Keratinocyte (primary cell): ENCODE results near the gene OR8H1. TPM values are rescaled to one million over a fixed set of nuclear protein-coding genes. Genes with fewer than 3 reads are reported as not detected.

Source experiments
- DNase-seq: peaks from one replicate; pipeline ENCODE4 v3.0.0-alpha.2; 2011; ENCODE audit warnings: low read depth, missing footprints, low spot score
- FAIRE-seq: peaks from 2 replicates; lab custom pipeline; 2011; peaks lifted over from hg19 to GRCh38; lab: Jason Lieb, UNC
- H2AFZ ChIP-seq: 2 replicates; pipeline ENCODE4 v1.6.0; 2012; ENCODE audit warnings: low read length, control low read depth, inconsistent platforms; ENCODE audit not compliant: control insufficient read depth
- H3K27ac ChIP-seq: 2 replicates; pipeline ENCODE4 v1.5.1; 2011; ENCODE audit warnings: low read length; ENCODE audit not compliant: control insufficient read depth, insufficient read depth
- H3K27me3 ChIP-seq: 3 replicates; pipeline ENCODE4 v1.6.0; 2011; ENCODE audit warnings: low read length; ENCODE audit not compliant: control insufficient read depth, insufficient read depth; ENCODE audit errors: extremely low read depth
- H3K36me3 ChIP-seq, 2 experiments: 2 replicates in 1 of 2; 3 replicates in 1 of 2; pipeline ENCODE4 v1.5.1; 2011; ENCODE audit warnings: low read length in 2 of 2, mild to moderate bottlenecking in 1 of 2; ENCODE audit not compliant: control insufficient read depth in 2 of 2, insufficient read depth in 2 of 2; ENCODE audit errors: extremely low read depth in 1 of 2
- H3K4me1 ChIP-seq: 3 replicates; pipeline ENCODE4 v1.5.1; 2011; ENCODE audit warnings: low read length; ENCODE audit not compliant: control insufficient read depth, insufficient read depth; ENCODE audit errors: extremely low read depth
- H3K4me2 ChIP-seq: 3 replicates; pipeline ENCODE4 v1.6.0; 2011; ENCODE audit warnings: low read depth, low read length; ENCODE audit not compliant: control insufficient read depth, insufficient read depth; ENCODE audit errors: extremely low read depth
- H3K4me3 ChIP-seq, 3 experiments: fragments of 200-600 bp in 1 of 3; sonication (generic) in 1 of 3; 2 replicates in 2 of 3; 3 replicates in 1 of 3; pipeline ENCODE4 v1.5.1; 2011 to 2016; ENCODE audit warnings: low read length in 3 of 3, mild to moderate bottlenecking in 3 of 3, control low read depth in 2 of 3, inconsistent platforms in 1 of 3, low read depth in 1 of 3, mixed read lengths in 1 of 3, mixed run types in 1 of 3, moderate library complexity in 1 of 3; ENCODE audit not compliant: control insufficient read depth in 2 of 3, insufficient read depth in 2 of 3; ENCODE audit errors: extremely low read depth in 1 of 3
- H3K79me2 ChIP-seq: 2 replicates; pipeline ENCODE4 v1.6.0; 2012; ENCODE audit warnings: low read length; ENCODE audit not compliant: control insufficient read depth, insufficient read depth
- H3K9ac ChIP-seq: 3 replicates; pipeline ENCODE4 v1.6.0; 2011; ENCODE audit warnings: low read length; ENCODE audit not compliant: control insufficient read depth, insufficient read depth; ENCODE audit errors: extremely low read depth
- H3K9me1 ChIP-seq: 3 replicates; pipeline ENCODE4 v1.6.0; 2011; ENCODE audit warnings: low read length; ENCODE audit not compliant: control insufficient read depth, insufficient read depth; ENCODE audit errors: extremely low read depth
- H3K9me3 ChIP-seq: 2 replicates; pipeline ENCODE4 v1.5.1; 2012; ENCODE audit warnings: low read depth, low read length; ENCODE audit not compliant: control insufficient read depth
- H4K20me1 ChIP-seq: 3 replicates; pipeline ENCODE4 v1.6.0; 2011; ENCODE audit warnings: low read length; ENCODE audit not compliant: control insufficient read depth, insufficient read depth; ENCODE audit errors: extremely low read depth
- CTCF ChIP-seq, 3 experiments: IDR thresholded peaks in 1 of 3; conservative IDR thresholded peaks in 1 of 3; optimal IDR thresholded peaks in 1 of 3; 2 replicates in 2 of 3; 3 replicates in 1 of 3; pipeline versions ENCODE3 to v1.5.1; 2011; ENCODE audit warnings: low read length in 3 of 3, mild to moderate bottlenecking in 3 of 3, moderate library complexity in 2 of 3, control low read depth in 1 of 3, inconsistent platforms in 1 of 3; ENCODE audit not compliant: insufficient read depth in 2 of 3; ENCODE audit errors: extremely low read depth in 1 of 3
- EZH2 ChIP-seq: IDR thresholded peaks from one replicate; pipeline ENCODE4 v1.6.1; 2012; ENCODE audit warnings: inconsistent platforms, mild to moderate bottlenecking, low read length, moderate library complexity
- dilution Hi-C: fragments of 300-500 bp; cut with MboI; formaldehyde crosslinking; loops from one replicate; pipeline ENCODE4 v1.7.0; 2020; ENCODE audit warnings: low sequenced_read_pairs; ENCODE audit not compliant: extremely low pct_ligation_motif_present
- polyA plus RNA-seq, 5 experiments: library from polyadenylated mRNA; depleted of rRNA in 3 of 5; stranded (reverse) in 3 of 5; stranded (forward) in 1 of 5; unstranded in 1 of 5; fragments of >200 nt; gene quantifications; 1 replicate in 1 of 5; 2 replicates in 3 of 5; 3 replicates in 1 of 5; pipeline versions ENCODE4 v1.2.1 to v1.2.3, GENCODE V29; 2011 to 2012; ENCODE audit warnings: missing spikeins in 2 of 5, low read depth in 1 of 5, low replicate concordance in 1 of 5

OR8H1 gene
- polyA plus RNA-seq, 1 donor (not counting 4 experiments of a cell fraction or from before 2014, with no cell fraction given) = not detected

GRCh38 chr11:56296898-56297297 is 4.8 kb upstream of the OR8H1 start:
- H3K79me2 ChIP-seq = no peaks in the 10 kb centered on the region
- no peaks in the 10 kb centered on the region for H3K4me1 ChIP-seq
- no peak for DNase-seq
- no peak for TF ChIP-seq CTCF (optimal IDR thresholded peaks at IDR 0.05 in 1 of 3, IDR thresholded peaks at IDR 0.05 in 1 of 3, conservative IDR thresholded peaks at IDR 0.05 in 1 of 3; ENCODE audit: extremely low read depth in 1 of 3, insufficient read depth in 2 of 3, low read length in 3 of 3)
- no peaks in the 10 kb centered on the region for H3K36me3 ChIP-seq
- H3K9me1 ChIP-seq = no peaks in the 10 kb centered on the region
- no peaks in the 10 kb centered on the region for H3K27me3 ChIP-seq
- H2AFZ ChIP-seq = no peak overlapping the region
- H3K9me3 ChIP-seq = no peaks in the 10 kb centered on the region
- no peak overlapping the region for H3K4me2 ChIP-seq
- no peak overlapping the region for H3K27ac ChIP-seq
- H4K20me1 ChIP-seq = no peaks in the 10 kb centered on the region
- no peak for FAIRE-seq
- no peak overlapping the region for H3K9ac ChIP-seq
- no peak overlapping the region for H3K4me3 ChIP-seq
- dilution Hi-C loops = no loop called here

- Histone ChIP-seq H4K20me1 (no peaks in the 10 kb centered on the region), H3K4me1 (no peaks in the 10 kb centered on the region), H3K9ac (no peak within 1 kb of the TSS), H3K27ac (no peak within 1 kb of the TSS), H2AFZ (no peak within 1 kb of the TSS), H3K4me3 (no peak within 1 kb of the TSS), H3K36me3 (no peaks in the 10 kb centered on the region), H3K4me2 (no peak within 1 kb of the TSS), H3K79me2 (no peaks in the 10 kb centered on the region), H3K9me3 (no peaks in the 10 kb centered on the region), H3K9me1 (no peaks in the 10 kb centered on the region), H3K27me3 (no peaks in the 10 kb centered on the region)
- FAIRE-seq (no peak), DNase-seq (no peak)
- dilution Hi-C loops = no loop called here
- no peak for TF ChIP-seq EZH2
- no peak for TF ChIP-seq CTCF (optimal IDR thresholded peaks at IDR 0.05 in 1 of 3, IDR thresholded peaks at IDR 0.05 in 1 of 3, conservative IDR thresholded peaks at IDR 0.05 in 1 of 3; ENCODE audit: extremely low read depth in 1 of 3, insufficient read depth in 2 of 3, low read length in 3 of 3)
These were observed 18.2 kb downstream of the OR8H1 start, which contains the start of gene OR5T1 for GRCh38 chr11:56273854-56274253. OR5T1 (plus strand) TSS chr11:56274154; CDS start chr11:56275639, 1,485 bp downstream.
